GM21825 (cell line): Measurements from ENCODE around the gene DNASE1.

ENCODE experiments used
- ATAC-seq: cut with Tn5 transposase; IDR thresholded peaks from one replicate; pipeline ENCODE4 v1.9.1; 2021; ENCODE audit warnings: mild to moderate bottlenecking, moderate library complexity; ENCODE audit not compliant: unreplicated experiment

Gene DNASE1

GRCh38 chr16:3694051-3694450, 39.6 kb downstream of the DNASE1 start:
- ATAC-seq, result no peak

DNA sequence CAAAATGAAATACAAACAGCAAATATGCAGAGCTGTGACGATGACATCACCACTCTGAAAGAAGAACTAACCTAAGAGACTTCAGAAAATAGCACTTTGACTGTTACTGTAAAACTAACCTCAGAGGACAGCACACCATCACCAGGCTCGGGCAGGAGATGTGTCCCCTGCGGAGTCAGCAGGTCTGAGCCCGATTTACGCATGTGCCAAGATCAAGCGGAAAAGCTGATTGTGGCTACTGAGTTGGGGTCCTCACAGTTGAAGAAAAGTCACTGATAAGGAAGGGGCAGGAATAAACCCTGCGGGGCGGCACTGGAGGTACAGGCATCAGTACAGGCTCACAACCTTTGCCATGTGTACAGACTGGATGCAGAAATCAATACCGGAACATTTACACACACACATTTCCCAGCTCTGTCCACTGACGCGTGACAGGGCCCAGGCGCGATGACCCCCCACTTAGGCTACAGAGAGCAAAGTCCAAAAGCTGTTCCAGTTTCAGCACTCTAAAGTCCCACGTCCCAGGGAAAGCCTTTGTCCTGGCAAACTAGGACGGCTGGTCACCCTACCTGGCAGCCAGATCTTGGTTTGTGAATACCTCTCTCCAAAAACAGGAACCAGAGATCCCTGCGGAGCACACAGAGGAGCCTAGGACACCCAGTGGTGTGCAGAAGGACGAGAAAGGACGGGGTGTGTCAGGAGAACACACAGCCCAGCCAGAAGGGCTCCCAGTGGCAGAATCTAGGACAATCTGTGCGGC, 41.3 kb downstream of the DNASE1 start:
- no peak for ATAC-seq

DNA sequence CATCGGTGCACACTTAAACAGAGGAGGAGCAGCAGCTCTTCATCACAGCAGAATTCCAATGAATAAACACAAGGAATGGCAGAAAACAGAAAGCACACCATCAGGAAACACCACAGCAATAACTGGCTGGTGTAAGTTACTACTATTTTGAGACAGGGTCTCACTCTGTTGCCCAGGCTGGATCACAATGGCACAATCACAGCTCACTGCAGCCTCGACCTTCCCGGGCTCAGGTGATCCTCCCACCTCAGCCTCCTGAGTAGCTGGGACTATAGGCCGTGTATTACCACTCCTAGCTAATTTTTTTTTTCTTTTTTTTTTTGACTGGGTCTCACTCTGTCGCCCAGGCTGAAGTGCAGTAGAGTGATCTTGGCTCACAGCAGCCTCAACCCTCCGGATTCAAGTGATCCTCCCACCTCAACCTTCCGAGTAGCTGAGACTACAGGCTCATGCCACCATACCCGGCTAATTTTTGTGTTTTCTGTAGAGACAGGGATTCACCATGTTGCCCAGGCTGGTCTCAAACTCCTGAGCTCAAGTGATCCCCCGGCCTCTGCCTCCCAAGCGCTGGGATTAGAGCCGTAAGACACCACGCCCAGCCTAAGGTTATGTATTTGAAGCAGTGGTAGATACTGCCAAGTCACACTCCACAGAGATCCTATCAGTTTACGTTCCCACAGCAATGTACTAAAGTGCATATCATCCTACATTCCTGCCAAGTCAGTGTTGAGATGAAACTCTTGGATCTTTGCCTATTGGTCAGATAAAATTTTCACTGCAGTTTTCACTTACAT, 42.1 kb downstream of the DNASE1 start:
- no peak for ATAC-seq

- no peak for ATAC-seq
These were observed 44.5 kb downstream of the DNASE1 start for GRCh38 chr16:3698941-3699340.

DNA sequence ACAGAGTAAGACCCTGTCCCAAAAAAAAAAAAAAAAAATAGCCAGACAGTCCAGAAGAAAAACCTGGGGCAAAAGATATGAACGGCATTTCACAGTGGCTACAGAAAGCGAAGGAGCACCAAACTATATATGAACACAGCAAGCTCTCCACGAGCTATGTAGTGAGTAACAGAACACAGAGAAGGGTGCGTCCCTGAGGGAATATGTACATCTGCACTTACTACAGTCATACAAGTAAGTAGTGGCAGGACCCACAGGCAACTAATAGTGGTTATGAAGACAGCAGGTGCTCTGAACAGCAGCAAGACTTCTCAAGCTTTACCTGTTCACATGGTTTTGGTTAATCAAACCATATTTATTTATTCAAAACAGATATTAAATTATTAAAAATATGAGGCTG, 47.0 kb downstream of the DNASE1 start:
- no peak for ATAC-seq

- no peak for ATAC-seq
These were observed 47.6 kb downstream of the DNASE1 start for GRCh38 chr16:3702082-3702481.

GRCh38 chr16:3706253-3707012, 51.9 kb downstream of the DNASE1 start:
- ATAC-seq, result no peak
